Measurements from ENCODE around the gene VAV2.

Gene VAV2

GRCh38 chr9:133844398-133844784, 147.7 kb downstream of the VAV2 start:
- Histone ChIP-seq H3K4me1 (ENCODE audit: control insufficient read depth, insufficient read depth, low read length, unreplicated experiment) (no peaks in the 10 kb centered on the region), H3K27me3 (ENCODE audit: insufficient read depth, low read length) (no peaks in the 10 kb centered on the region), H3K36me3 (ENCODE audit: insufficient read depth, low read length) (no peaks in the 10 kb centered on the region), H2AFZ (ENCODE audit: low read length, unreplicated experiment) (no peak overlapping the region), H3K79me2 (ENCODE audit: control insufficient read depth, insufficient read depth, low read length, unreplicated experiment) (no peaks in the 10 kb centered on the region), H3K27ac (ENCODE audit: low read depth, low read length) (no peak overlapping the region), H3K4me3 (ENCODE audit: low read depth, low read length) (no peak overlapping the region)

GRCh38 chr9:133843751-133844397, 148.2 kb downstream of the VAV2 start:
- Histone ChIP-seq H3K27me3 (ENCODE audit: insufficient read depth, low read length) (no peaks in the 10 kb centered on the region), H3K36me3 (ENCODE audit: insufficient read depth, low read length) (no peaks in the 10 kb centered on the region), H3K27ac (ENCODE audit: low read depth, low read length) (no peak overlapping the region), H3K4me3 (ENCODE audit: low read depth, low read length) (no peak overlapping the region), H3K4me1 (ENCODE audit: control insufficient read depth, insufficient read depth, low read length, unreplicated experiment) (no peaks in the 10 kb centered on the region), H3K79me2 (ENCODE audit: control insufficient read depth, insufficient read depth, low read length, unreplicated experiment) (peaks cover 3% of the 10 kb centered on the region), H2AFZ (ENCODE audit: low read length, unreplicated experiment) (no peak overlapping the region)

- peaks cover 3% of the 10 kb centered on the region for H3K79me2 ChIP-seq (ENCODE audit: control insufficient read depth, insufficient read depth, low read length, unreplicated experiment)
- no peak overlapping the region for H2AFZ ChIP-seq (ENCODE audit: low read length, unreplicated experiment)
- H3K4me1 ChIP-seq (ENCODE audit: control insufficient read depth, insufficient read depth, low read length, unreplicated experiment), result no peaks in the 10 kb centered on the region
- no peak overlapping the region for H3K4me3 ChIP-seq (ENCODE audit: low read depth, low read length)
- H3K36me3 ChIP-seq (ENCODE audit: insufficient read depth, low read length), result no peaks in the 10 kb centered on the region
- H3K27ac ChIP-seq (ENCODE audit: low read depth, low read length), result no peak overlapping the region
- no peaks in the 10 kb centered on the region for H3K27me3 ChIP-seq (ENCODE audit: insufficient read depth, low read length)
These were observed 148.9 kb downstream of the VAV2 start for GRCh38 chr9:133843250-133843649.

GRCh38 chr9:133842721-133843227, 149.3 kb downstream of the VAV2 start:
- no peak overlapping the region for H3K27ac ChIP-seq (ENCODE audit: low read depth, low read length)
- H2AFZ ChIP-seq (ENCODE audit: low read length, unreplicated experiment), result no peak overlapping the region
- H3K79me2 ChIP-seq (ENCODE audit: control insufficient read depth, insufficient read depth, low read length, unreplicated experiment), result peaks cover 3% of the 10 kb centered on the region
- H3K4me3 ChIP-seq (ENCODE audit: low read depth, low read length), result no peak overlapping the region
- H3K36me3 ChIP-seq (ENCODE audit: insufficient read depth, low read length), result no peaks in the 10 kb centered on the region
- no peaks in the 10 kb centered on the region for H3K27me3 ChIP-seq (ENCODE audit: insufficient read depth, low read length)
- no peaks in the 10 kb centered on the region for H3K4me1 ChIP-seq (ENCODE audit: control insufficient read depth, insufficient read depth, low read length, unreplicated experiment)

GRCh38 chr9:133842174-133842573, 149.9 kb downstream of the VAV2 start:
- no peaks in the 10 kb centered on the region for H3K4me1 ChIP-seq (ENCODE audit: control insufficient read depth, insufficient read depth, low read length, unreplicated experiment)
- peaks cover 3% of the 10 kb centered on the region for H3K79me2 ChIP-seq (ENCODE audit: control insufficient read depth, insufficient read depth, low read length, unreplicated experiment)
- no peak overlapping the region for H3K27ac ChIP-seq (ENCODE audit: low read depth, low read length)
- no peaks in the 10 kb centered on the region for H3K27me3 ChIP-seq (ENCODE audit: insufficient read depth, low read length)
- H2AFZ ChIP-seq (ENCODE audit: low read length, unreplicated experiment), result no peak overlapping the region
- H3K4me3 ChIP-seq (ENCODE audit: low read depth, low read length), result no peak overlapping the region
- H3K36me3 ChIP-seq (ENCODE audit: insufficient read depth, low read length), result no peaks in the 10 kb centered on the region

- Histone ChIP-seq H3K79me2 (ENCODE audit: control insufficient read depth, insufficient read depth, low read length, unreplicated experiment) (peaks cover 3% of the 10 kb centered on the region), H3K27ac (ENCODE audit: low read depth, low read length) (no peak overlapping the region), H3K4me3 (ENCODE audit: low read depth, low read length) (no peak overlapping the region), H3K27me3 (ENCODE audit: insufficient read depth, low read length) (no peaks in the 10 kb centered on the region), H3K36me3 (ENCODE audit: insufficient read depth, low read length) (no peaks in the 10 kb centered on the region), H3K4me1 (ENCODE audit: control insufficient read depth, insufficient read depth, low read length, unreplicated experiment) (no peaks in the 10 kb centered on the region), H2AFZ (ENCODE audit: low read length, unreplicated experiment) (no peak overlapping the region)
These were observed 150.8 kb downstream of the VAV2 start for GRCh38 chr9:133841167-133841812.

- H3K79me2 ChIP-seq (ENCODE audit: control insufficient read depth, insufficient read depth, low read length, unreplicated experiment), result peaks cover 3% of the 10 kb centered on the region
- H2AFZ ChIP-seq (ENCODE audit: low read length, unreplicated experiment), result no peak overlapping the region
- H3K4me1 ChIP-seq (ENCODE audit: control insufficient read depth, insufficient read depth, low read length, unreplicated experiment), result no peaks in the 10 kb centered on the region
- no peaks in the 10 kb centered on the region for H3K27me3 ChIP-seq (ENCODE audit: insufficient read depth, low read length)
- no peak overlapping the region for H3K27ac ChIP-seq (ENCODE audit: low read depth, low read length)
- H3K4me3 ChIP-seq (ENCODE audit: low read depth, low read length), result no peak overlapping the region
- no peaks in the 10 kb centered on the region for H3K36me3 ChIP-seq (ENCODE audit: insufficient read depth, low read length)
These were observed 152.2 kb downstream of the VAV2 start for GRCh38 chr9:133839822-133840329.

GRCh38 chr9:133838859-133839507, 153.1 kb downstream of the VAV2 start:
- Histone ChIP-seq H3K4me3 (ENCODE audit: low read depth, low read length) (no peak overlapping the region), H3K27ac (ENCODE audit: low read depth, low read length) (no peak overlapping the region), H3K4me1 (ENCODE audit: control insufficient read depth, insufficient read depth, low read length, unreplicated experiment) (no peaks in the 10 kb centered on the region), H2AFZ (ENCODE audit: low read length, unreplicated experiment) (no peak overlapping the region), H3K36me3 (ENCODE audit: insufficient read depth, low read length) (no peaks in the 10 kb centered on the region), H3K79me2 (ENCODE audit: control insufficient read depth, insufficient read depth, low read length, unreplicated experiment) (peaks cover 3% of the 10 kb centered on the region), H3K27me3 (ENCODE audit: insufficient read depth, low read length) (no peaks in the 10 kb centered on the region)

GRCh38 chr9:133837627-133838597, 154.2 kb downstream of the VAV2 start:
- no peaks in the 10 kb centered on the region for H3K4me1 ChIP-seq (ENCODE audit: control insufficient read depth, insufficient read depth, low read length, unreplicated experiment)
- no peak overlapping the region for H2AFZ ChIP-seq (ENCODE audit: low read length, unreplicated experiment)
- H3K27ac ChIP-seq (ENCODE audit: low read depth, low read length), result no peak overlapping the region
- peaks cover 3% of the 10 kb centered on the region for H3K79me2 ChIP-seq (ENCODE audit: control insufficient read depth, insufficient read depth, low read length, unreplicated experiment)
- H3K27me3 ChIP-seq (ENCODE audit: insufficient read depth, low read length), result no peaks in the 10 kb centered on the region
- no peak overlapping the region for H3K4me3 ChIP-seq (ENCODE audit: low read depth, low read length)
- H3K36me3 ChIP-seq (ENCODE audit: insufficient read depth, low read length), result no peaks in the 10 kb centered on the region

- Histone ChIP-seq H2AFZ (ENCODE audit: low read length, unreplicated experiment) (no peak overlapping the region), H3K4me3 (ENCODE audit: low read depth, low read length) (no peak overlapping the region), H3K36me3 (ENCODE audit: insufficient read depth, low read length) (no peaks in the 10 kb centered on the region), H3K79me2 (ENCODE audit: control insufficient read depth, insufficient read depth, low read length, unreplicated experiment) (peaks cover 3% of the 10 kb centered on the region), H3K4me1 (ENCODE audit: control insufficient read depth, insufficient read depth, low read length, unreplicated experiment) (no peaks in the 10 kb centered on the region), H3K27ac (ENCODE audit: low read depth, low read length) (no peak overlapping the region), H3K27me3 (ENCODE audit: insufficient read depth, low read length) (no peaks in the 10 kb centered on the region)
These were observed 155.3 kb downstream of the VAV2 start for GRCh38 chr9:133836818-133837217.
